ENCODE results near the gene DLG2.

DLG2 gene

GRCh38 chr11:83941050-83941449, 1686.1 kb downstream of the DLG2 start:
- no peak overlapping the region for H3K27ac ChIP-seq
- TF ChIP-seq CTCF (IDR thresholded peaks at IDR 0.05) (no peak), ZFX (IDR thresholded peaks at IDR 0.05; ENCODE audit: borderline replicate concordance) (no peak)

GRCh38 chr11:83938148-83938547, 1689.0 kb downstream of the DLG2 start:
- no peak overlapping the region for H3K27ac ChIP-seq
- TF ChIP-seq CTCF (IDR thresholded peaks at IDR 0.05) (no peak), ZFX (IDR thresholded peaks at IDR 0.05; ENCODE audit: borderline replicate concordance) (no peak)

- H3K27ac ChIP-seq, result no peak overlapping the region
- TF ChIP-seq CTCF (IDR thresholded peaks at IDR 0.05) (no peak), ZFX (IDR thresholded peaks at IDR 0.05; ENCODE audit: borderline replicate concordance) (no peak)
Measured at GRCh38 chr11:83933008-83933407, 1694.1 kb downstream of the DLG2 start.

GRCh38 chr11:83927422-83927821, 1699.7 kb downstream of the DLG2 start:
- no peak for TF ChIP-seq ZFX (IDR thresholded peaks at IDR 0.05; ENCODE audit: borderline replicate concordance)
- TF ChIP-seq CTCF (IDR thresholded peaks at IDR 0.05), result no peak
- no peak overlapping the region for H3K27ac ChIP-seq

- H3K27ac ChIP-seq, result no peak overlapping the region
- no peak for TF ChIP-seq CTCF (IDR thresholded peaks at IDR 0.05)
- no peak for TF ChIP-seq ZFX (IDR thresholded peaks at IDR 0.05; ENCODE audit: borderline replicate concordance)
Measured at GRCh38 chr11:83924795-83925542, 1702.2 kb downstream of the DLG2 start.

- TF ChIP-seq CTCF (IDR thresholded peaks at IDR 0.05) (no peak), ZFX (IDR thresholded peaks at IDR 0.05; ENCODE audit: borderline replicate concordance) (no peak)
- no peak overlapping the region for H3K27ac ChIP-seq
Measured at GRCh38 chr11:83923961-83924360, 1703.2 kb downstream of the DLG2 start.

- TF ChIP-seq CTCF (IDR thresholded peaks at IDR 0.05), result no peak
- H3K27ac ChIP-seq, result no peak overlapping the region
Measured at GRCh38 chr11:83922953-83923352, 1704.2 kb downstream of the DLG2 start.

Data from 22Rv1 (cell line).